ENCODE results near the gene C21orf58.

The C21orf58 gene

DNA sequence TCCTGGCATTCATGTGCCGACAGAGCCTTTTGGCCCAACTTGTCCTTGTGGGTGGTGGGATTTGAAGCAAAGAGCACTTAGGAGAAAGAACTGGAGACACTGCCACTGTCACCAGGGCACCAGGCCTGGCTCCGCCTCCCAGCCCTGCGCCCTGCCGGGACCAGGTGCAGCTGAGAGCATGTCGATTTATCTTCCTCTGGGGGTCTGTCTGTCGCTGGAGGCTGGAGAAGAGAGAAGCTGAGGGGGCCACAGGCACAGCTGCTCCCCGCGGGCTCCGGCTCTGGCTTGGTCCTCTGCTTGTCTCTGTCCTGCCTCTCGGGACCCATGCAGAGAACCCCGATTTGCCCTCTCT lies 28.5 kb upstream of the C21orf58 start:
- DNase-seq (ENCODE audit: low read depth): no peak
- H3K27me3 ChIP-seq (replicated peaks; ENCODE audit: control insufficient read depth, insufficient read depth, low read length): no peaks in the 10 kb centered on the region
- no peaks in the 10 kb centered on the region for H3K4me1 ChIP-seq (ENCODE audit: control insufficient read depth, insufficient read depth, low read length)
- H3K36me3 ChIP-seq (ENCODE audit: control insufficient read depth, insufficient read depth, low read length, severe bottlenecking): peaks cover 92% of the 10 kb centered on the region
- no peaks in the 10 kb centered on the region for H3K9me3 ChIP-seq (ENCODE audit: control insufficient read depth, low read length)
- no peak overlapping the region for H3K9ac ChIP-seq (ENCODE audit: low read length)
- no peak overlapping the region for H3K4me3 ChIP-seq (ENCODE audit: low read length)

DNA sequence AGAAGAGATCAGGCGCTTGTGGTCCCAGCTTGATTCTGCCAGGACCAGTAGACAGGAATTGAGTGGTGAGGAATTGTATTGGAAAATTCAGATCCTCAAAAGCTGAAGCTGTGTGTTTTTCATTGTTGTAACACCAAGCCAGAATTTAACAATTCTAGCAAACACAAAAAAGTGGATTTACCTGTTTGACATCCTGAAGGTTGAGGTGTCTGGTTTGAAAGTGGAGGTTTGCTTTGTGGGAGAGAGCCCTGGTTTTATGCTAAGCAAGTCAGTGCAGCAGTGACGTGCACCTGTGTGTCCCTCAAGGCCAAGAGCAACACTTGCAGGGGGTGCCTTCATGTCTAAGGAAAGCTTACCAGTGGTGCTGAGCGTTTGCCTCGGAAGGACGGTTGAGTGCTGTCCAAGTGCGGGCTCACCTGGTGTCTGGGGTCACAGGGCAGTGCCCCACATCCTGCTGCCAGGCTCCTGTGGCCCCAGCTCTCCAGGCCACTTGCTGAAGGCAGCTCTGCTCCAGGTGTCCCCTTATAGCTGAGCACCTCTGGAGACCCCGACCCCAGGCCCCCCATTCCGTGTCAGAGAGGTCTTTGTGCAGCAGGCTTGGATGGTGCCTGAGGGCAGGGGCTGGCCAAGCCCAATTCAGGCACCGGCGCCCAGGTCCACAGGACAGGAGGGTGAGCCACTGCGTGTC lies 27.9 kb upstream of the C21orf58 start:
- Histone ChIP-seq H3K9me3 (ENCODE audit: control insufficient read depth, low read length) (no peaks in the 10 kb centered on the region), H3K27me3 (replicated peaks; ENCODE audit: control insufficient read depth, insufficient read depth, low read length) (no peaks in the 10 kb centered on the region), H3K4me1 (ENCODE audit: control insufficient read depth, insufficient read depth, low read length) (no peaks in the 10 kb centered on the region), H3K36me3 (ENCODE audit: control insufficient read depth, insufficient read depth, low read length, severe bottlenecking) (peaks cover 92% of the 10 kb centered on the region), H3K4me3 (ENCODE audit: low read length) (no peak overlapping the region), H3K9ac (ENCODE audit: low read length) (no peak overlapping the region)
- no peak for DNase-seq (ENCODE audit: low read depth)

DNA sequence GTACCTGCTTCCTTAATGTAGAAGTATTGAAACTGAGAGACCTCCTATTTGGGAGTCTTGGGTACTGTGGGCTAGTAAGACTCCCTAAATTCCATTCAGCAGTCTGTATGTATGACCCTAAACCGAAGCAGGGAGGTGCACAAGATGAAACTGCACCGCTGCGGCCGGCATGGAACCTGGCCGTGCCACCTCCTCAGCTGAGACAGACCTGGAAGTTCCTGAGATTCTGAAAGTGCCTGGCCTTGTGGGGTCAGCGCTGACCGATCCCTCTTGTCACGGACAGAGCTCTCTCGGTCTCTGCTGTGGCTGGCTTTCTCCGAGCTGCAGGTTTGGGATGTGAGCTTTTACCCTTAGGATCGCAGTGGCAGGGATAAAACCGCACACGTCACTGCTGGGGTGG lies 27.3 kb upstream of the C21orf58 start:
- no peak for DNase-seq (ENCODE audit: low read depth)
- peaks cover 92% of the 10 kb centered on the region for H3K36me3 ChIP-seq (ENCODE audit: control insufficient read depth, insufficient read depth, low read length, severe bottlenecking)
- no peaks in the 10 kb centered on the region for H3K27me3 ChIP-seq (replicated peaks; ENCODE audit: control insufficient read depth, insufficient read depth, low read length)

DNA sequence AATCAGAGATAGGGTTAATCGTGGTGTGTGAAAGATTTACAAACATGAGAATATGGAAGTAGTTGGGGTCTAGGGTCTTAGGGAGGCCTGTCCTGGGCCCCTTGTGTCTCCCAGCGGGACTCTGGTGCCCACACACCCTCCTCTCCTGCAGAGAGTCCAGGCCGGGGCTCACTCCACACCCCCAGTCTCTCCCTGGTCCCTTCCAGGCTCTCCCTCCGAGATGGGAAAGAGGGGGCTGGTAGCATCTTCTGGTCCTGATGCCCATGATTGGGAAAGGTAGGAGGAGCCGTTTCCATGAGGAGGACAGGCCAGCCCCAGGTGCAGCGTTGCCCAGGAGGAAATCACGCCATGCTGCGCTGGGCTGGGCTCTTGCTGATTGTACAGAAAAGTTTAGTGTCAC lies 26.9 kb upstream of the C21orf58 start:
- no peak overlapping the region for H3K9ac ChIP-seq (ENCODE audit: low read length)
- H3K9me3 ChIP-seq (ENCODE audit: control insufficient read depth, low read length): no peaks in the 10 kb centered on the region
- no peak overlapping the region for H3K4me3 ChIP-seq (ENCODE audit: low read length)
- no peak for DNase-seq (ENCODE audit: low read depth)
- H3K27me3 ChIP-seq (replicated peaks; ENCODE audit: control insufficient read depth, insufficient read depth, low read length): no peaks in the 10 kb centered on the region
- peaks cover 92% of the 10 kb centered on the region for H3K36me3 ChIP-seq (ENCODE audit: control insufficient read depth, insufficient read depth, low read length, severe bottlenecking)
- H3K4me1 ChIP-seq (ENCODE audit: control insufficient read depth, insufficient read depth, low read length): no peaks in the 10 kb centered on the region

More for the DNA sequence above, 27.3 kb upstream of the C21orf58 start:
- no peak overlapping the region for H3K4me3 ChIP-seq (ENCODE audit: low read length)
- H3K4me1 ChIP-seq (ENCODE audit: control insufficient read depth, insufficient read depth, low read length): no peaks in the 10 kb centered on the region
- no peak overlapping the region for H3K9ac ChIP-seq (ENCODE audit: low read length)
- H3K9me3 ChIP-seq (ENCODE audit: control insufficient read depth, low read length): no peaks in the 10 kb centered on the region

DNA sequence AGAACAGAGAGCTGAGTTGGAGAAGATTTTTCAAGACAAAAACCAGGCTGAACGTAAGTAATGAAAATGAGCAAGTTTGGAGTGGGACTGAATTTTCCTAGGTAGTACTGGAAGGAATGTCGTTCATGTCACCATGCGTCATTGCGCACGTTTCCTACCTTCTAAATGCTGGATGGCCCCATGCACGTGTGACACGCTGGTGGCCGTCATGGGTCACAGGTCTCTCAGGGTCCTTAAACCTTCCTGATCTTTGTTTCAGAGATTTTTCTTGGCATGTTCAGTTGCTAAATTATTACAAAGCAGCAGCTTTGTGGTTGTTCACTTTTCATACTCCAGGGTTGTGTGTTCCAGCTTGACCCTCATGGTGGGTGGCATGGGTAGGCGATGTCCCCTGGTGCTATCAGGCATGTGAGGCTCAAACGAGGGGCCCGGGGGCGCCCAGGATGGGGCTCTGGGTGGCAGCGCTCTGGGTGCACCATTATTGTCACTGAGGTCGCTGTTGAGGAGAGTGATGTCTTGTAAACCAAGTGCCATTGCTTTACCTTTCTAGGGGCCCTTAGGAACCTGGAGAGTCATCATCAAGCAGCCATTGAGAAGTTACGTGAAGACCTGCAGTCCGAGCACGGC lies 25.6 kb upstream of the C21orf58 start:
- Histone ChIP-seq H3K36me3 (ENCODE audit: control insufficient read depth, insufficient read depth, low read length, severe bottlenecking) (peaks cover 85% of the 10 kb centered on the region), H3K9ac (ENCODE audit: low read length) (no peak overlapping the region), H3K27me3 (replicated peaks; ENCODE audit: control insufficient read depth, insufficient read depth, low read length) (no peaks in the 10 kb centered on the region), H3K9me3 (ENCODE audit: control insufficient read depth, low read length) (no peaks in the 10 kb centered on the region), H3K4me3 (ENCODE audit: low read length) (no peak overlapping the region), H3K4me1 (ENCODE audit: control insufficient read depth, insufficient read depth, low read length) (no peaks in the 10 kb centered on the region)
- DNase-seq (ENCODE audit: low read depth): no peak

DNA sequence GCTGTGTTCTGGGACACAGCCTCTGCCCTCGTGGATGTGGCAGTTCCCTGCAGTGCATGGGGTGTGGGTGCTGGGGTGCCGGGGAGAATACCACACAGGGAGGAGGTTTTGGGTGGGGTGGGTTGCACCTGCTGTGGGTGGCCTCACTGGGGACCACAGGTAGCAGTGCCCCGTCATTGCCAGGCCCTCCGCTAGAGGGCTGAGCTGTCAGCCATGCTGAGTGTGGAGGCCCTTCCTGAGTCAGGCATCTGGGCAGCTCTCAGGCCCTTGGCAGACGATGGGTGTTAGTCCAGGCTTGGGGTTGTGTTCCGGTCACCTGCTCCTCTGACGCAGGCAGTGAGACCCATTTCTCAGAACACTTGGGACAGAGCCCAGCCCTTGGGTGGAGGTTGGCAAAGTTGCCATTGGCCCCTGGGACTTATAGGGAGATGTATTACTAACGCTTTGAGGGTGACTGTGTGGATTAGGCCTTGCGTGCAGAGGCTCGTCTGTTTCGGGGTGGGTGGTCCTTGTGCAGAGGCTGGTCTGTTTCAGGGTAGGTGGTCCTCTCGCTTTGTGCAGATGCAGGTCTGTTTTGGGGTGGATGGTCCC lies 24.2 kb upstream of the C21orf58 start:
- no peak for DNase-seq (ENCODE audit: low read depth)
- Histone ChIP-seq H3K4me1 (ENCODE audit: control insufficient read depth, insufficient read depth, low read length) (no peaks in the 10 kb centered on the region), H3K27me3 (replicated peaks; ENCODE audit: control insufficient read depth, insufficient read depth, low read length) (no peaks in the 10 kb centered on the region), H3K9me3 (ENCODE audit: control insufficient read depth, low read length) (no peaks in the 10 kb centered on the region), H3K36me3 (ENCODE audit: control insufficient read depth, insufficient read depth, low read length, severe bottlenecking) (peaks cover 72% of the 10 kb centered on the region), H3K4me3 (ENCODE audit: low read length) (no peak overlapping the region), H3K9ac (ENCODE audit: low read length) (no peak overlapping the region)

DNA sequence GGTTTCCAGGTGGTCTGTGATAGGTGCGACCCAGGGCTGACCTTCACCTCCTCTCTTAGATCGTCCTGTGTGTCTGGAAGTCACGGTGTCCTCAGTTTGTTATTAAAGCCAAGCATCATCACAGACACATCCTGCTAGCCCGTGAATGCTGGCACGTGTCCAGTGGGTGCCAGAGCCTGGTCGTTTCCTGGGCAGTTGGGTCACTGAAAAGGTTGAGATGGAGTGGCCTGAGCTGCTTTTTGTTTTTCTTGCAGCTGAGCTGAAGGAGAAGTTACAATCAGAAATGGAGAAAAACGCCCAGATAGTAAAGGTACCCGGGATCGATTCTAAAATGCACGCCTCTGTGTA lies 23.5 kb upstream of the C21orf58 start:
- Histone ChIP-seq H3K9ac (ENCODE audit: low read length) (no peak overlapping the region), H3K36me3 (ENCODE audit: control insufficient read depth, insufficient read depth, low read length, severe bottlenecking) (peaks cover 64% of the 10 kb centered on the region), H3K9me3 (ENCODE audit: control insufficient read depth, low read length) (no peaks in the 10 kb centered on the region), H3K27me3 (replicated peaks; ENCODE audit: control insufficient read depth, insufficient read depth, low read length) (no peaks in the 10 kb centered on the region), H3K4me1 (ENCODE audit: control insufficient read depth, insufficient read depth, low read length) (no peaks in the 10 kb centered on the region), H3K4me3 (ENCODE audit: low read length) (no peak overlapping the region)
- no peak for DNase-seq (ENCODE audit: low read depth)

DNA sequence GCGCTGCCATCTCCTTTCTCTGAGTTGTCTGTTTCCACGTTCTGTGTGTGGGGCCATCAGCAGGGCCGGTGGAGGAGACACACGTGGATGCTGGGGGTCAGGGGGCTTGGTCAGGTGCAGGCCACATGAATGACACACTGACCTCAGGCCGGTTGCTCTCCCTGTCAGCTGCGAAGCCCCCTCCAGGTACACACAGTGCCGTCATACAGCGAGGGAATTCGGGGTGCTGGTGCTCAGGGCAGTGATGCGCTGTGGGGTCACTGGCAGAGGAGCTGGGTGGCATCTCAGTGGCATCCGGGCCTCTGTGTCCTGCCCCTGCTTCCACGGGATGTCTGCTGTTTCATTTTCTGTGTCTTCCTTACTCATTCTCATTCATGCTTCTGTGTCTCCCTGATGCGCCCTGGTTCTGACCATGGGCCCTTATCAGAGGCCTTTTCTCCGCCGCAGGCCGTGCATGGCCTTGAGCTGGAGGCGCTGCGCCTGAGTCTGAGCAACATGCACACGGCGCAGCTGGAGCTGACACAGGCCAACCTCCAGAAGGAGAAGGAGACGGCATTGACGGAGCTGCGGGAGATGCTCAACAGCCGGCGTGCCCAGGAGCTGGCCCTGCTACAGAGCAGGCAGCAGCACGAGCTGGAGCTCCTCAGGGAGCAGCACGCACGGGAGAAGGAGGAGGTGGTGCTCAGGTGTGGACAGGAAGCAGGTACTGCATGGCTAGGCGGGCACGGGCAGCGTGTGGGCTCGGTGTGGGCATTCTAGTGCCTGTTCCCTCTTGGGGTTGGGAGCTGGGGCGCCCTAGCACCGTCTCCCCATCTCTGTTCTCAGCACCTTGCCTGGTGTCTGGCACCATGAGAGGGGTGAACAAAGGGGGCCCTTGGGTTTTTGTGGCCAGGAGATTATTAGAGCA lies 22.9 kb upstream of the C21orf58 start:
- H3K27me3 ChIP-seq (replicated peaks; ENCODE audit: control insufficient read depth, insufficient read depth, low read length): no peaks in the 10 kb centered on the region
- H3K9me3 ChIP-seq (ENCODE audit: control insufficient read depth, low read length): no peaks in the 10 kb centered on the region
- no peak for DNase-seq (ENCODE audit: low read depth)
- H3K4me3 ChIP-seq (ENCODE audit: low read length): no peak overlapping the region
- no peak overlapping the region for H3K9ac ChIP-seq (ENCODE audit: low read length)
- H3K4me1 ChIP-seq (ENCODE audit: control insufficient read depth, insufficient read depth, low read length): no peaks in the 10 kb centered on the region
- H3K36me3 ChIP-seq (ENCODE audit: control insufficient read depth, insufficient read depth, low read length, severe bottlenecking): peaks cover 58% of the 10 kb centered on the region

DNA sequence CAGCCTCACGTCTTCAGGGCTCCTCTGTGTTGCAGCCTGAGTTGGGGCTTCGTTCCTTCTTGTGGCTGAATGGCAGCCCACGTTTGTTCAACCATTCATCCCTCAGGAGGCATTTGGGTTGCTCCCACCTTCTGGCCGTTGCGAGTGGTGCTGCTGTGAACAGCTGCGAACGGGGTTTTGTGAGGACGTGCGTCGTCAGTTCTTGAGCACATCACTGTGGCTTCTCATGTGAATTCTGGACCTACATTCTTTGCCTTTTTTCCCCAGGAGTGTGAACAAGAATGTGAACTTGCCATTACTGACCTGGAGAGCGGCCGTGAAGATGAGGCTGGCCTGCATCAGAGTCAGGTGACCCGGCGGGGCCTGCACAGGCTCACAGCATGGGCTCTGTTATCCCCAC lies 22.2 kb upstream of the C21orf58 start:
- Histone ChIP-seq H3K4me1 (ENCODE audit: control insufficient read depth, insufficient read depth, low read length) (no peaks in the 10 kb centered on the region), H3K36me3 (ENCODE audit: control insufficient read depth, insufficient read depth, low read length, severe bottlenecking) (peaks cover 52% of the 10 kb centered on the region), H3K4me3 (ENCODE audit: low read length) (no peak overlapping the region), H3K9me3 (ENCODE audit: control insufficient read depth, low read length) (no peaks in the 10 kb centered on the region), H3K9ac (ENCODE audit: low read length) (no peak overlapping the region), H3K27me3 (replicated peaks; ENCODE audit: control insufficient read depth, insufficient read depth, low read length) (no peaks in the 10 kb centered on the region)
- DNase-seq (ENCODE audit: low read depth): no peak

DNA sequence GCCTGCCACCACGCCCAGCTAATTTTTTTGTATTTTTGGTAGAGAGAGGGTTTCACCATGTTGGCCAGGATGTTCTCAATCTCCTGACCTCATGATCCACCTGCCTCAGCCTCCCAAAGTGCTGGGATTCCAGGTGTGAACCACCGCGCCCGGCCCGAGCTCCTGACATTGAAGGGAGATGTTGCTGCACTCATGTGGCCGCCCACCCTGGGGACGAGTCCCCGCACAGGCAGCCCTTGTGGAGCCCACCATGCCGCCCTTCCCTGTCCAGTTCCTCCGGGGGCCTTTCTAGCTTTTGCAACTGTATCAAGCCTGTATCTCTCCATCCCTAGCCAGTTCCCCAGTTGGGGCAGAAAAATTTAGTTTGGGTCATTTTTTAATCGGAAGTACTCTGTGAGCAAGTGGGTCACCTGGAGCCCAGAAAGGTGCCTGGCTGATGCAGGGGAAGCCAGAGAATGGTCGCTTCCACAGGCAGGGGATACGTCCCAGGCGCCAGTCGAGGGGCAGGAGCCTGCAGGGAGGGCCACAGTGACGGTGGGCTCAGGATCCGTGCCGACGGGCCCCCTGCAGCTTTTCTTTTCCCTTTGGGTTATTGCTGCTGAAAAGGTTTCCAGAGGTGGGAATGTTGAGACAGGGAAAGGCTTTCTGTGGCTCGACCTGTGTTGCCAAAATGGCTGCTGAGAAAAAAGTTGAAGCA lies 20.7 kb upstream of the C21orf58 start:
- Histone ChIP-seq H3K9ac (ENCODE audit: low read length) (no peak overlapping the region), H3K27me3 (replicated peaks; ENCODE audit: control insufficient read depth, insufficient read depth, low read length) (no peaks in the 10 kb centered on the region), H3K36me3 (ENCODE audit: control insufficient read depth, insufficient read depth, low read length, severe bottlenecking) (peaks cover 46% of the 10 kb centered on the region), H3K4me1 (ENCODE audit: control insufficient read depth, insufficient read depth, low read length) (no peaks in the 10 kb centered on the region), H3K9me3 (ENCODE audit: control insufficient read depth, low read length) (no peaks in the 10 kb centered on the region), H3K4me3 (ENCODE audit: low read length) (no peak overlapping the region)
- no peak for DNase-seq (ENCODE audit: low read depth)

DNA sequence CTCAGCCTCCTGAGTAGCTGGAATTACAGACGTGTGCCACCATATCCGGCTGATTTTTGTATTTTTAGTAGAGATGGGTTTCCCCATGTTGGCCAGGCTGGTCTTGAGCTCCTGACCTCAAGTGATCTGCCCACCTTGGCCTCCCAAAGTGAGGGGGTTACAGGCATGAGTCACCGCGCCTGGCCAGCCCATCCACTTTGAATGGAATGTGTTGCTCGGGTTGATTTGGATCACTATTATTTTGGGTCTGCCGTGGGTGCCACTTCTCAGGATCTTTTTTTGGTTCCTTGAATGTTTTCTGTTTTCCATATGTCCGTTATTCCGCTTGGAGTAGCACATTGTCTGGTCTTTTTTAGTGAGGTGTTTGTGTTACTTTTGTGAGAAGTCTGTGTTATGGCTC lies 17.3 kb upstream of the C21orf58 start:
- peaks cover 43% of the 10 kb centered on the region for H3K36me3 ChIP-seq (ENCODE audit: control insufficient read depth, insufficient read depth, low read length, severe bottlenecking)
- no peak for DNase-seq (ENCODE audit: low read depth)
- H3K9ac ChIP-seq (ENCODE audit: low read length): no peak overlapping the region
- no peaks in the 10 kb centered on the region for H3K9me3 ChIP-seq (ENCODE audit: control insufficient read depth, low read length)
- no peaks in the 10 kb centered on the region for H3K4me1 ChIP-seq (ENCODE audit: control insufficient read depth, insufficient read depth, low read length)
- no peaks in the 10 kb centered on the region for H3K27me3 ChIP-seq (replicated peaks; ENCODE audit: control insufficient read depth, insufficient read depth, low read length)
- H3K4me3 ChIP-seq (ENCODE audit: low read length): no peak overlapping the region
